Pericardium fibroblast (primary cell): Measurements from ENCODE around the gene RASGRP2. TPM values are rescaled to one million over a fixed set of nuclear protein-coding genes. Genes with fewer than 3 reads are reported as not detected.

Source experiments
- total RNA-seq: library from RNA; depleted of rRNA; stranded (reverse); fragments of >200 nt; gene quantifications from 2 replicates; pipeline ENCODE4 v1.2.3, GENCODE V29; 2015

RASGRP2 gene
- 0.68 and 1.3 TPM in 2 replicates for total RNA-seq

DNA sequence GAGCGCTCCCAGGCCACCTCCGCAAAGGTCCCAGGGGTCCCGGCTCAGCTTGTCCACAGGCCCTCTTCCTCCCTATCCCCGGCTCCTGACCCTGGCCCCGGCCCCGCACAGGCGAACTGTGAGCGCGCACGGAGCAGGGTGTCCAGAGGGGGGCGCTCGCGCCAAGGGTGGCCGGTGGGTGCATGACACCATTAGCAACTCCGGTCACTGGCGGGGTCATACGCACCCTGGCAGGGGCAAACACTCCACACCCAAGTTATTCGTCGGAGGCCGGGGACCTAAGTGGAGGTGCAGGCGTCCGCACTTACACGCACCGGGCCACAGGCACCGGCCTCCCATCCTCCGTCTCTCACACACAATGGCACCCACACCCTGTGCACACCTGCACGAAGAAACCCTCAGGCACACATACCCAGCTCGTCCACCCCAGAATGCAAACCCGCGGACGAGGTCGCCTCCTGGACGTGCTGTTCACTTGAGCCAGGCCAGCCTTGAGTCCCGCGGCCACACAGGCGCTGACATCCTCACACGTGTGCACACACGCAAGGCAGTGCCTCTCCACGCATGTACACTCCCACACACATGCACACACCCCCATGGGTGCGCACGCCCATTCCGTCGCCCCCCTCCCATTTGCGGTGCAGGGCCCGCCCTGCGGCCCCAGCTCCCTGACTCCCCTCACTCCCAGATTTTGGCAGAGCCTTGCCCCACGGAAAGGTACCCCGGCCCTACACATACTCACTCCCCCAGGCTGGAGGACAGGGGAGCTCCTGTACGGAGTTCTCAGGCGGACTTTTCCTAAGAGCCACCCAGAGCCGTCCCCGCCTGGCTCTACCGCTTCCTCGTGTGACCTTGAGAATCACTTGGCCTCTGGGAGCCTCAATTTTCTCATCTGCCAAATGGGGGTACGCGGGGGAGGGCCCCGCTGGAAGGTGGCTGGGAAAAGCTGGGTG, at the start of gene RASGRP2:
TSS of gene RASGRP2 (minus strand) at position 552 of the 953 bp plus-strand sequence. CDS start 1,276 bp downstream, outside the sequence.

DNA sequence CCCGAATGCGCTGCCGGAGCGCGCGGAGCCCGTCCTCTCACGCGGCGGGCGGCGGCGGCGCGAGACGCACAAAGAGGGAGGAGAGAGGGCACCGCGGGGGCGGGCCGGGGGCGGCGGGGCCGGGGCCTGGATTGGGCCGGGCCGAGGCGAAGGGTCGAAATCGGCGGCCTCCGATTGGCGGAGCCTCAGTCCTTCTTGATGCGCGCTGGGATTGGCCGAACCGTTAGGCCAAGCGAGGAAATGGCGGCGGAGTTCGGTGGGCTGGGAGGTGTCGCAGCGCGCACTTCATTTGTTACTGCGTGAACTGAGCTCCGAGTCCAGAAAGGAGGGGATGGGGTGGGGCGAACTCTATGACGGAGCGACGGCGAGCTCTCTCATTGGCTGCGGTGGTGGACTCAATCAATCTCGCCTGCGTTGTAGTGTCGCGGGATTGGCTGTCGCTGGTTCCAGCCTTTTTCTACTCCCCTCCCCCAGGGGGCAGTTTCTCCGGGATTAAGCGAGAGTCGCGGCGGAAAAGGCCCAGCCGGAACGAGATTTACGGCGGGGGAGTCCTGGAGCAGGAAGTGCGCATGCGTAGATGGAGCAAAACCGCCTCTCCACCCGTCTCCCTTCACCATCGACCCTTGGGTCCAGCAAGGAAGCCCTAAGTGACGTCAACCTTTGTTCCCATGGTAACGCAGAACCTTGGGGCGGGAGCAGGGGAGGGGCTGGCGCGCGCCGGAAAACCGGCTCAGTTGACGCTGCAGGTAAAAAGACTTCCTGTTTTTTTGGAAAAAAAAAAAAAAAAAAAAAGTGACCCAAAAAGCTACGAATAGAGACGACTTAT, 34.7 kb upstream of the RASGRP2 start, which contains the start of gene SF1:
TSS of gene SF1 (minus strand) at position 70 of the 826 bp plus-strand sequence. CDS start 150 bp downstream, outside the sequence.

DNA sequence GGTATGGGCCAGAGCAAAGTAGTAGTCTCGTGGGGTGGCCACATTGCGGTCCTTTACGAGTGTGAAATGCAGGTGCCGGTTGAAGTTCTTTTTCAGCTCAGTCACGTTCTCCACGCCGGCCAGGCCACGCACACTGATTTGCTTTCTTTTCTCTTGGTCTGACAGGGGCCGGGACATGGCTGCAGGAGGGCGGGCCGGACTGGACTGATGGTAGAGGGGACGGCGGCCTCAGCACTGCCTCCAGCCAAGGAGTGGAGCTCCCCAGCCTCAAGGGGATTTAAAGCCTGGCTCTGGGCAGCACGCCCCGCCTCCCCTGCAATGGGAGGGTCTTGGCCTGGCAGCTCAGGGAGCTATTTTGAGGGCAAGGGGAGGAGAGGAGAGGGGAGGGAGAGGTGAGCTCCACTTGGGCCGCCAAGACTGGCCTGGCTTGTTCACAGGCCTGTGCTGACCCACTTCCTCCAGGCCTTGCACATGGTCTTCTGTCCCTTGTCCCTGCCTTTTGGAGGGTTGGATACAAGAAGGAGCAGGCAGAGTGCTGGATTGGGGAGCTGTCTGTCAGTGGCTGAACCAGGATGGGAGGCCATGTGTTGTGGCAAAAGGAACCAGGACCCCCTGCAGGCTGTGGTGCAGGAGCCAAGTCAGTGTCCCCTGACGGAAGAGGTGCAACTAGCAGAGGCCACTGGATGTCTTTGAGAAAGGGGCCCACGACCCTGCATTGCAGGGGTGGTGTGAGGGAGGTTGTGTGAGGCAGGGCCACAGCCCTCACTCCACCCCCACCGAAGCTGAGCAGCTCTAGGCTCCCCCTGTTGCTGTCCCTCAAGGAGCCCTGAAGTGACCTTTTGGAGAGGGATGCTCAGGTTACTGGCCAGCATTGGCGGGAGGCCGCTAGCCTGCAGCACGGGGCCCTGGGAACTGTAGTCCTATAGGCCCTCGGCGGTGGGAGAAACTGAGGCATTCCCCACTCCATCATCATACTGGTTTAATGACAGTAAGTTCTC, 16.1 kb upstream of the RASGRP2 start, which contains the start of gene PYGM:
TSS of gene PYGM (minus strand) at position 253 of the 998 bp plus-strand sequence. CDS start at position 177, 76 bp downstream.

DNA sequence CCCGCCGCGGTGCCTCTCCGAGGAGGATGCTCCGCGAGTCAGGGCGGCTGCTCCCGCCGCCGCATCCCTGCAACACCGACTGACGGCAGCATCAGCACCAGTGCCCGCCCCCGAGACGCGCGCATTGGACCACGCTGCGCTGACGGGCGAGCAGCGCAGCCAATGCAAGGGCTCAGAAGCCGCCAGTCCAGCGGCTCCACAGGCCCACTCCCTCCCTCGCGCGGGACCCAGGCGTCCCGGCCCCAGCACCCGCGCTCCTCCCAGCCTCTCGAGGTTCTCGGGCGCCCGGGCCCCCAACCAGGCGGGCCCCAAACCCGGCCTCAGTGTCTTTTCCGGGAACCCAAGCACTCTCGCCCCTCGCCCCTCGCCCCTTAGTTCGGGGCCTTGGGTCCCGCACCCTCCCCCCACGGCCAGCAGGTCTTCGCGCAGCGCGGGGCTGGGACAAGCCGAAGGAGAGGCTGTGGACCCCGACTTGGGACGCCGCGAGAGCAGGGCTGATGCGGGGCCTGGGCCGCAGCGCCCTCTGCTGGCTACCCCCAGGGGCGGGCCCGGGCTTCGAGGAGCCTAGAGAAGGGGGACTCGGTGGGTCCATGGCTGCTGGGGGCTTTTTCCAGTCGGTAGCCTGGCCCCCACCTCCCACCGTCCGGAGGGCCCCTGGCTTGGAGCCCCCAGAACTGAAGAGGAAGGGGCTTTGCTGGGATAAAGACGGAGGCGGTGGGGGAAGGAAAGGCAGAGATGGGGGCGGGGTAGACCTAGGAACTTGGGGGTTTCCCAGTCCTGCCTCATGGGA, 20.6 kb downstream of the RASGRP2 start, which contains the start of gene NRXN2:
TSS of gene NRXN2 (minus strand) at position 81 of the 790 bp plus-strand sequence. CDS start 9,498 bp downstream, outside the sequence.

Other genes with a start within 250 kb of the RASGRP2 start
- gene SLC22A11, start 188.2 kb downstream of the RASGRP2 start, total RNA-seq: not detected in 2 replicates
- not detected in 2 replicates for gene SLC22A12, start 152.9 kb downstream of the RASGRP2 start, total RNA-seq
- gene NRXN2, start 20.9 kb downstream of the RASGRP2 start, total RNA-seq: 0.51 and 3.2 TPM in 2 replicates
- gene PYGM, start 15.8 kb upstream of the RASGRP2 start, total RNA-seq: 5.4 and 15.3 TPM in 2 replicates
- gene SF1, start 34.4 kb upstream of the RASGRP2 start, total RNA-seq: 107 and 112 TPM in 2 replicates
- gene MAP4K2, start 59.1 kb upstream of the RASGRP2 start, total RNA-seq: 17.6 and 23.2 TPM in 2 replicates
- gene MEN1, start 66.4 kb upstream of the RASGRP2 start, total RNA-seq: 19.6 and 29.2 TPM in 2 replicates
- gene CDC42BPG, start 100.5 kb upstream of the RASGRP2 start, total RNA-seq: 0.26 TPM in 1 of 2 replicates, not detected in the other
- gene EHD1, start 134.5 kb upstream of the RASGRP2 start, total RNA-seq: 52.1 and 66.7 TPM in 2 replicates
- gene ATG2A, start 173.1 kb upstream of the RASGRP2 start, total RNA-seq: 16.2 and 19.2 TPM in 2 replicates
- gene PPP2R5B, start 180.5 kb upstream of the RASGRP2 start, total RNA-seq: 11.1 and 21.6 TPM in 2 replicates
- gene GPHA2, start 191.8 kb upstream of the RASGRP2 start, total RNA-seq: 0.35 TPM in 1 of 2 replicates, not detected in the other
- not detected in 2 replicates for gene MAJIN, start 228.0 kb upstream of the RASGRP2 start, total RNA-seq